Dendritic cell treated with granulocyte-macrophage colony-stimulating factor and Interleukin-4, amounts not matched to agents 40 ng/mL and 50 ng/mL, for 4 days (primary cell): ENCODE data around the gene TMCO4.

Experiments
- H3K27ac Mint-ChIP-seq: one replicate; pipeline ENCODE4 v1.8.0; 2022; ENCODE audit warnings: mild to moderate bottlenecking, mixed read lengths
- H3K27me3 Mint-ChIP-seq: one replicate; pipeline ENCODE4 v1.8.0; 2022; ENCODE audit warnings: mild to moderate bottlenecking, mixed read lengths
- H3K36me3 Mint-ChIP-seq: one replicate; pipeline ENCODE4 v1.8.0; 2022; ENCODE audit warnings: low read depth, mixed read lengths
- H3K4me1 Mint-ChIP-seq: one replicate; pipeline ENCODE4 v1.8.0; 2022; ENCODE audit warnings: low read depth, mixed read lengths
- H3K4me3 Mint-ChIP-seq: one replicate; pipeline ENCODE4 v1.8.0; 2022; ENCODE audit warnings: mild to moderate bottlenecking, moderate library complexity, mixed read lengths
- H3K9me3 Mint-ChIP-seq: one replicate; pipeline ENCODE4 v1.8.0; 2022; ENCODE audit warnings: mixed read lengths
- intact Hi-C: fragments of 100-400 bp; cut with micrococcal nuclease; formaldehyde crosslinking; loops from one replicate; pipeline ENCODE4 v1.15.0; 2022

Gene TMCO4

GRCh38 chr1:19775831-19776230, 23.9 kb downstream of the TMCO4 start:
- H3K9me3 Mint-ChIP-seq = no peaks in the 10 kb centered on the region
- no peak overlapping the region for H3K4me3 Mint-ChIP-seq
- no peaks in the 10 kb centered on the region for H3K27me3 Mint-ChIP-seq
- H3K27ac Mint-ChIP-seq = no peak overlapping the region
- H3K36me3 Mint-ChIP-seq = peaks cover 85% of the 10 kb centered on the region
- intact Hi-C loops = no loop called here
- H3K4me1 Mint-ChIP-seq = no peaks in the 10 kb centered on the region

GRCh38 chr1:19775317-19775716, 24.4 kb downstream of the TMCO4 start:
- H3K36me3 Mint-ChIP-seq = peaks cover 80% of the 10 kb centered on the region
- no peak overlapping the region for H3K4me3 Mint-ChIP-seq
- H3K27ac Mint-ChIP-seq = no peak overlapping the region
- intact Hi-C loops = no loop called here
- H3K9me3 Mint-ChIP-seq = no peaks in the 10 kb centered on the region
- H3K4me1 Mint-ChIP-seq = no peaks in the 10 kb centered on the region
- H3K27me3 Mint-ChIP-seq = no peaks in the 10 kb centered on the region

DNA sequence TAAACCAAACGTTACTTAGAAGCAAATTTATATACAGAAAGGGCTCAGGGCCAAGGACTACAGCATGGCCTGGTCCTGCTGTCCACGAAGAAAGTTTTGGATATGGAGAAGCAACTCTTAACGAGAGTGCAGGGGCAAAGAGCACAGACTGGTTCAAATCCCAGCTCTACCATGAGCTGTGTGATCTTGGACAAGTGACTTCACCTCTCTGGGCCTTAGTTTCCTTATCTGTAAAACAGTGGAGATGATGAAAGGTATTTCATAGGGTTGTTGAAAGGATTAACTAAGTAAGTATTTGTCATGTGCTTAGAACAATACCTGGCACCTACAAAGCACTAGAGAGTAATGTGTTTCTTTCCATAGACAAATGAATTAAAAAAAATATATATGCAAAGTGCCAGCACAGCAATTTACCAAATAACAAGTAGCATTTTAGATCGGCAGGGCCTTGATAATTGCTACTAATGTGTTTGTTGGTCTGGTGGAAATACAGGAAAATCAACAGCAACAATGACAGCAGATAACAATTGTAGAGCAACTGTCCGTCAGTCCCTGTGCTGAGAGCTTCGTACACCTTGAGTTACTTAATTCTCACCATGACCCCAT, 25.4 kb downstream of the TMCO4 start:
- H3K9me3 Mint-ChIP-seq = no peaks in the 10 kb centered on the region

DNA sequence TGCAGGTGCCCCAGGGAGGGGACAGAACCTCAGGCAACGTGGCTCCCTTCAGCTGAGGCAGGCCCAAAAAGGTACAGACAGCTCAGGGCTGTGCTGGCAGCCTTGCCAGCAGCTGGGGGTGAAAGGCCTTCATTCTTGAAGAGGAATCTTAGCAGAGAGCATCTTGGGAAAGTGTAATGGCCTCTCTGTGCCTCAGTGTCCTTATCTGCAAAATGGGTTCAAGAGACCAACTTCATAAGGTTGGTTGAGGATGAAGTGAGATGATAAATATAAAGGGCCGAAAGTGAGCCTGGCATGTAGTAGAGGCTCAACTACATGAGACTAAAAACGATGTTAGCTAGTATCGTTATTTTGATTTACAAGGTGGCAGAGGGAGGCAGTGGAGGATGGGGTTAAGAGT, 26.2 kb downstream of the TMCO4 start:
- Mint-ChIP-seq H3K4me1 (peaks cover 9% of the 10 kb centered on the region), H3K9me3 (no peaks in the 10 kb centered on the region), H3K27ac (no peak overlapping the region), H3K27me3 (no peaks in the 10 kb centered on the region), H3K4me3 (no peak overlapping the region), H3K36me3 (peaks cover 77% of the 10 kb centered on the region)
- intact Hi-C loops = no loop called here

More for the DNA sequence above, 25.4 kb downstream of the TMCO4 start:
- no peak overlapping the region for H3K4me3 Mint-ChIP-seq
- peaks cover 80% of the 10 kb centered on the region for H3K36me3 Mint-ChIP-seq
- intact Hi-C loops = no loop called here
- H3K27ac Mint-ChIP-seq = no peak overlapping the region
- no peaks in the 10 kb centered on the region for H3K27me3 Mint-ChIP-seq
- H3K4me1 Mint-ChIP-seq = peaks cover 6% of the 10 kb centered on the region

DNA sequence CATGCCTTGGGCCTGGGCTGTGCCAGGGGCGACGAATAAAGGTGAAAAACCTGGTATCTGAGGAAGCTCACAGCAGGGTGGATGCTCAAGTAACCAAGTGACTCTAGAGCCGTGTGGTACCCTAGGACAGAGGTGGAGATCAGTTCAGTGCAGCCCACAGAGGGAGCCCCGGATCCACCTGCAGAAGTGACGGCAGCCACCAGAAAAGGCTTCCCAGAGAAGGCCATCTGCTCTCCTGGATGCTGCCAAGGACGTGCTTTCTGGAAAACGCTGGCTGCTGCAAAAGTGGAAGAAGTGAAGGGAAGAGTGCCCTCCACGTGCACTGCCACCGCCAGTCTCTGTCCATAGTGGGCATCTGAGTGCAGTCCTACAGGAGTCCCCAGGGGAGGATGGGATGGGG, 27.7 kb downstream of the TMCO4 start:
- no peaks in the 10 kb centered on the region for H3K9me3 Mint-ChIP-seq
- H3K27ac Mint-ChIP-seq = no peak overlapping the region
- no peaks in the 10 kb centered on the region for H3K27me3 Mint-ChIP-seq
- H3K36me3 Mint-ChIP-seq = peaks cover 77% of the 10 kb centered on the region
- H3K4me1 Mint-ChIP-seq = peaks cover 9% of the 10 kb centered on the region
- intact Hi-C loops = no loop called here
- no peak overlapping the region for H3K4me3 Mint-ChIP-seq

DNA sequence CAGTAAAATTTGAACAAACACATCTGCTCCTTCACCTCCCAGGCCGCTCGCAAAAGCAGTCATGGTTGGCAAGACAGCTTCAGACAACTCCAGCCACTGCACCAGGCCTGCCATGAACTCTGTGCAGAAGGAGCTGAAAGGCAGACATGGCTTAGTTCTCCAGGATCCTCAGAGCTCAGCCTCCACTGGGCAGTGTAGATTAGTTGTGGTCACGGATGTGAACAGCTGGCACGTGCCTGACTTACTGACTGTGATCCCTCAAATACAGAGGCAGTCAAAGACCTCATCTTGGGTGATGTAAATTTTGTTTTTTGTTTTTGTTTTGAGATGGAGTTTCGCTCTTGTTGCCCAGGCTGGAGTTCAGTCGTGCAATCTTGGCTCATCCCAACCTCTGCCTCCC, 28.4 kb downstream of the TMCO4 start:
- H3K36me3 Mint-ChIP-seq = peaks cover 77% of the 10 kb centered on the region

DNA sequence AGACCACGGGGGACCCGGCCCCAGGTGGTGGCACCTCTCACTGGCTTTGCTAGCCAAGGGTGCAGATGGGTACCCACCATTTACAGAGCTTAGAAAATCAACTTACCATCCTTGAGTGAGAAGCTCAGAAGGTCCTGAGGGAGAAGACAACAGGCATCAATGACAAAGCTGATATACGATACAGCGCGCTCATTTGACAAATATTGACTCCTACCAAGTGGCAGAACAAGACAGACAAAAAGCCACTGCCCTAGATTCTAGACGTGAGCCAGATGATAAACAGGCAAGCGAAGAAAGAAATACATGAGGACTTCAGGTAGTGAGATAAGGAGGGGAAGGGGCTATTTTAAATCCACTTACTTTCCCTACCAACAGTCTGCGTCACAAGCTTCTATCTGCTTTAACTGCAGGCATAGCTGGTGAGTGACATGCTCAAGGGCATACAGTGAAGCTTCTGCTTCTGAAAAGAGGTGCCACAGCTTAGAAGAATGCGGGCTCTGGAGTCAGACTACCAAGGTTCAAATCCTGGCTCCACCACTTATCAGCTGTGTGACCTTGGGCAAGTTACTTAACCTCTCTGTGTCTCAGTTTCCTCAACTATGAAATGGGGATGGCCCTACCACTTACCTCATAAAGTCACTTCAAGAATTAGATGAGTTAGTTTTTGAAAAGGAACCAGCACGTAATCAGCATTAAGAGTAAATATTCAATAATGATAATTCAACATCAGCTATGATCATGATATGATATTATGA, 29.1 kb downstream of the TMCO4 start:
- Mint-ChIP-seq H3K4me3 (no peak overlapping the region), H3K27me3 (no peaks in the 10 kb centered on the region)

More for the DNA sequence above, 28.4 kb downstream of the TMCO4 start:
- Mint-ChIP-seq H3K9me3 (no peaks in the 10 kb centered on the region), H3K27ac (no peak overlapping the region), H3K27me3 (no peaks in the 10 kb centered on the region), H3K4me1 (peaks cover 9% of the 10 kb centered on the region), H3K4me3 (no peak overlapping the region)
- intact Hi-C loops = no loop called here

DNA sequence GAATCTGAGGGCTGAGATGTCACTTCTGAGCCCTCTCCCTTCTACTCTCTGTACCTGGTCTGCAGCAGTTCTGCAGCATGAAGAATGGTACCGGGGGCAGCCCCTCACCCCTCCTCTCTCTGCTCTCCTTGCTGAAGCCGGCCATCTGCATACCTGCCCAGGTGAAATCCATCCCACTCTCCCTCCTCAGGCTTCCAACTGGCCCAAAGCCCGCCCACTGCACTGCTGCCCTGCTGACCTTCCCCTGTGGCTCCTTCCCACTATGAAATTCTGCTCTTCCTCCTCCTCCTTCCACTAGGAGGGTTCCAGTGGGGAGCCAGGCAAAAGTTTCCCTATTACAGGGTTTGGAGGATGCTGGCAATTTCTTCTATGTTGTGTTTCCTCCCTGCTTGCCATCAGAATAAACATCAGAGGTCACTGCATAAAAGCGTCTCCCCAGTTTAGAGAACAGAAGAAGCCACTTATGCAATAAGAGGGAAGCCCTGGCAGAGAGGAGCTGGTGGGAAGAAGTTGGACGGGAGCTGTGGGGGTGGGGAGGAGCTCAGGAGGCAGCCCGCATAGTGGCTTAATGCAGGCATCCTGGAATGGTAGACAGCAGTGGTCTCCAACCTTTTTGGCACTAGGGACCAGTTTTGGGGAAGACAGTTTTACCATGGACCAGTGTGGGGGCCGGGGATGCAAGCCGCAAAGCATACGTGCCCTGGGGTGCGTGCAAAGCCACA, 30.3 kb downstream of the TMCO4 start:
- Mint-ChIP-seq H3K4me1 (peaks cover 15% of the 10 kb centered on the region), H3K4me3 (no peak overlapping the region), H3K9me3 (no peaks in the 10 kb centered on the region), H3K27ac (no peak overlapping the region), H3K36me3 (peaks cover 84% of the 10 kb centered on the region), H3K27me3 (no peaks in the 10 kb centered on the region)
- intact Hi-C loops = no loop called here

More for the DNA sequence above, 29.1 kb downstream of the TMCO4 start:
- Mint-ChIP-seq H3K36me3 (peaks cover 78% of the 10 kb centered on the region), H3K27ac (no peak overlapping the region), H3K9me3 (no peaks in the 10 kb centered on the region), H3K4me1 (peaks cover 14% of the 10 kb centered on the region)
- intact Hi-C loops = no loop called here

GRCh38 chr1:19768353-19769210, 31.1 kb downstream of the TMCO4 start:
- Mint-ChIP-seq H3K36me3 (peaks cover 78% of the 10 kb centered on the region), H3K27ac (no peak overlapping the region), H3K4me1 (peaks cover 15% of the 10 kb centered on the region), H3K27me3 (no peaks in the 10 kb centered on the region), H3K9me3 (no peaks in the 10 kb centered on the region), H3K4me3 (no peak overlapping the region)
- intact Hi-C loops = no loop called here

GRCh38 chr1:19765623-19766022, 34.1 kb downstream of the TMCO4 start:
- Mint-ChIP-seq H3K4me3 (no peak overlapping the region), H3K27ac (no peak overlapping the region), H3K4me1 (peaks cover 15% of the 10 kb centered on the region), H3K36me3 (peaks cover 51% of the 10 kb centered on the region), H3K27me3 (no peaks in the 10 kb centered on the region), H3K9me3 (no peaks in the 10 kb centered on the region)
- intact Hi-C loops = no loop called here

GRCh38 chr1:19764848-19765247, 34.9 kb downstream of the TMCO4 start:
- no peak overlapping the region for H3K4me3 Mint-ChIP-seq
- H3K27ac Mint-ChIP-seq = no peak overlapping the region
- no peaks in the 10 kb centered on the region for H3K9me3 Mint-ChIP-seq
- H3K27me3 Mint-ChIP-seq = no peaks in the 10 kb centered on the region
- intact Hi-C loops = no loop called here
- peaks cover 46% of the 10 kb centered on the region for H3K36me3 Mint-ChIP-seq
- H3K4me1 Mint-ChIP-seq = peaks cover 15% of the 10 kb centered on the region

GRCh38 chr1:19762175-19762779, 37.4 kb downstream of the TMCO4 start:
- Mint-ChIP-seq H3K36me3 (peaks cover 37% of the 10 kb centered on the region), H3K4me1 (peaks cover 6% of the 10 kb centered on the region), H3K9me3 (no peaks in the 10 kb centered on the region), H3K27ac (no peak overlapping the region), H3K4me3 (no peak overlapping the region), H3K27me3 (no peaks in the 10 kb centered on the region)
- intact Hi-C loops = loop anchor here (1.0 kb wide), 1 partner anchor 49 kb away; no protein-coding TSS in a partner anchor

- no peaks in the 10 kb centered on the region for H3K27me3 Mint-ChIP-seq
- no peaks in the 10 kb centered on the region for H3K9me3 Mint-ChIP-seq
- H3K4me1 Mint-ChIP-seq = no peaks in the 10 kb centered on the region
- intact Hi-C loops = no loop called here
- no peak overlapping the region for H3K27ac Mint-ChIP-seq
- no peak overlapping the region for H3K4me3 Mint-ChIP-seq
- peaks cover 35% of the 10 kb centered on the region for H3K36me3 Mint-ChIP-seq
Measured at GRCh38 chr1:19759740-19760089, 40.0 kb downstream of the TMCO4 start.
